ENCODE measurements around the gene COL23A1.

DNA sequence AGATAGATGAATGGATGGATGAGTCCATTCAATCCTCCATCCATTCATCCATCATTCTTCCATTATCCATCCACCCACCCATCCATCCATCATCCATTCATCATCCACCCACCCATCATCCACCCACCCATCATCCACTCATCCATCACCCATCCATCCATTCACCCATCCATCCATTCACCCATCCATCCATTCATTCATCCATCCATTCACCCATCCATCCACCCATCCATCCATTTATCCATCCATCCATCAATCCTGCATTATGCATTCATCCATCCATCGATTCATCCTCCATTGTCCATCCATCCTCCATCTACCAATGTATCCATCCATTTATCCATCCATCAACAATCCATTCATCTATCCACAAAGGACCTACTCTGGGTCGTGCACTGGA, 344.8 kb downstream of the COL23A1 start:
- no peak for TF ChIP-seq EZH2 (IDR thresholded peaks at IDR 0.05; ENCODE audit: borderline replicate concordance, low read depth, low read length, poor library complexity, severe bottlenecking)
- TF ChIP-seq, protein P1, sequence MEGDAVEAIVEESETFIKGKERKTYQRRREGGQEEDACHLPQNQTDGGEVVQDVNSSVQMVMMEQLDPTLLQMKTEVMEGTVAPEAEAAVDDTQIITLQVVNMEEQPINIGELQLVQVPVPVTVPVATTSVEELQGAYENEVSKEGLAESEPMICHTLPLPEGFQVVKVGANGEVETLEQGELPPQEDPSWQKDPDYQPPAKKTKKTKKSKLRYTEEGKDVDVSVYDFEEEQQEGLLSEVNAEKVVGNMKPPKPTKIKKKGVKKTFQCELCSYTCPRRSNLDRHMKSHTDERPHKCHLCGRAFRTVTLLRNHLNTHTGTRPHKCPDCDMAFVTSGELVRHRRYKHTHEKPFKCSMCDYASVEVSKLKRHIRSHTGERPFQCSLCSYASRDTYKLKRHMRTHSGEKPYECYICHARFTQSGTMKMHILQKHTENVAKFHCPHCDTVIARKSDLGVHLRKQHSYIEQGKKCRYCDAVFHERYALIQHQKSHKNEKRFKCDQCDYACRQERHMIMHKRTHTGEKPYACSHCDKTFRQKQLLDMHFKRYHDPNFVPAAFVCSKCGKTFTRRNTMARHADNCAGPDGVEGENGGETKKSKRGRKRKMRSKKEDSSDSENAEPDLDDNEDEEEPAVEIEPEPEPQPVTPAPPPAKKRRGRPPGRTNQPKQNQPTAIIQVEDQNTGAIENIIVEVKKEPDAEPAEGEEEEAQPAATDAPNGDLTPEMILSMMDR (conservative IDR thresholded peaks at IDR 0.05; ENCODE audit: low read depth, low read length), result no peak
